OCI-LY3 (cell line): ENCODE measurements around the gene APOBEC3A.

Source experiments
- EZH2phosphoT487 ChIP-seq: fragments of 200-600 bp; shearing (Covaris generic); IDR thresholded peaks from 2 replicates; pipeline ENCODE4 v1.6.1; 2018; ENCODE audit warnings: antibody characterized with exemption, mixed run types, low read depth
- TF ChIP-seq, protein P1 (sequence below): fragments of 200-600, 300-600 bp; sonication (generic); IDR thresholded peaks from 2 replicates; pipeline ENCODE4 v1.5.1; 2014; ENCODE audit warnings: antibody characterized with exemption, low read length, low read depth

DNA sequence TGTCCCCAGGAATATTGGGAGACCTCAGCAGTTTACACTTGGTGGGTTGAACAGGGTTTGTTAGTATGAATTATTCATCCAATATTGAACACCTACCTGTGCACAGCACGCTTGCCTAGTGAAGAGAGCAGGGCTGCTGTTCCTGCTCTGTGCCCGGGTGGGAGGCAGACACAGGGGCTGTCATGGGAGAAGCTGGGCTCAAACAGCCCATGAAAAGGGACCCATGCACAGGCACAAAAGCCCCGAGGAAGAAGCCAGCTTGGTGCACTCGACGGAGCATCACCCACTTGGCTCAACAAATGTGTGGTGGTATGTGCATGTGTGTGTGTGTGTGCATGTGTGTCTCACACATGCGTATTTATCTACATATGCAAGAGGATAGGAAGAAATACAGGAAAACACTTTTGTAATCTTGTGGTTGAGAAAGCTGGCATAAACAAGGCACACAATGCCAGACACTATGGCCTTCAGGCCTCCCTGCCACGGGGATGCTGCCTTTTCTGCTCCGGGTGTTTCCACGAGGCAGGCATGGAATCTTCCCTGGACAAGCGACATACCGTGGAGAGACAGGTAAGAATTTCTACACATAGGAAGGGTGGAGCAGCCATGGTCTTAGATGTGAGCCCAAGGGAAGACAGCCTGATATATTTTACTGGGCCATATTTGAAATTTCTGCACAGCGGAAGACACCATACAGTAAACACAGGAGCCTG is 5.0 kb upstream of the APOBEC3A start:
- TF ChIP-seq, protein P1, sequence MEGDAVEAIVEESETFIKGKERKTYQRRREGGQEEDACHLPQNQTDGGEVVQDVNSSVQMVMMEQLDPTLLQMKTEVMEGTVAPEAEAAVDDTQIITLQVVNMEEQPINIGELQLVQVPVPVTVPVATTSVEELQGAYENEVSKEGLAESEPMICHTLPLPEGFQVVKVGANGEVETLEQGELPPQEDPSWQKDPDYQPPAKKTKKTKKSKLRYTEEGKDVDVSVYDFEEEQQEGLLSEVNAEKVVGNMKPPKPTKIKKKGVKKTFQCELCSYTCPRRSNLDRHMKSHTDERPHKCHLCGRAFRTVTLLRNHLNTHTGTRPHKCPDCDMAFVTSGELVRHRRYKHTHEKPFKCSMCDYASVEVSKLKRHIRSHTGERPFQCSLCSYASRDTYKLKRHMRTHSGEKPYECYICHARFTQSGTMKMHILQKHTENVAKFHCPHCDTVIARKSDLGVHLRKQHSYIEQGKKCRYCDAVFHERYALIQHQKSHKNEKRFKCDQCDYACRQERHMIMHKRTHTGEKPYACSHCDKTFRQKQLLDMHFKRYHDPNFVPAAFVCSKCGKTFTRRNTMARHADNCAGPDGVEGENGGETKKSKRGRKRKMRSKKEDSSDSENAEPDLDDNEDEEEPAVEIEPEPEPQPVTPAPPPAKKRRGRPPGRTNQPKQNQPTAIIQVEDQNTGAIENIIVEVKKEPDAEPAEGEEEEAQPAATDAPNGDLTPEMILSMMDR, result no peak
- TF ChIP-seq EZH2phosphoT487, result no peak
